Endothelial cell of umbilical vein (primary cell): Measurements from ENCODE around the gene ZNF609. TPM values are rescaled to one million over a fixed set of nuclear protein-coding genes. Genes with fewer than 3 reads are reported as not detected.

Experiments used
- BruUV-seq: library from RNA; stranded (reverse); fragments of 400-500 nt; replicated peaks from 2 replicates; lab custom pipeline; 2021; lab: Mats Ljungman, UMichigan
- CTCF ChIA-PET: fragments of 300-600, 350-600 bp; sonication (Branson Sonifier 250); formaldehyde crosslinking; loops from one replicate; lab custom pipeline; 2021; ENCODE audit warnings: antibody characterized with exemption, inconsistent platforms; lab: Charles Lee
- POLR2A ChIA-PET: fragments of 300-600, 350-600 bp; sonication (Branson Sonifier 250); formaldehyde crosslinking; loops from one replicate; lab custom pipeline; 2021; ENCODE audit warnings: antibody characterized with exemption, inconsistent platforms; lab: Charles Lee
- DNase-seq: peaks from one replicate; pipeline ENCODE4 v3.0.0-alpha.2; 2011; ENCODE audit warnings: low read depth, low spot score
- FAIRE-seq: peaks from 2 replicates; lab custom pipeline; 2011; peaks lifted over from hg19 to GRCh38; lab: Jason Lieb, UNC
- H2AFZ ChIP-seq: 2 replicates; pipeline ENCODE4 v1.6.0; 2012; ENCODE audit warnings: low read depth, low read length, control low read depth, inconsistent platforms
- H3K27ac ChIP-seq: 2 replicates; pipeline ENCODE4 v1.5.1; 2011; ENCODE audit warnings: low read depth, mild to moderate bottlenecking, control low read depth, low read length, moderate library complexity; ENCODE audit not compliant: insufficient read depth
- H3K27me3 ChIP-seq, 2 experiments: 2 replicates each; pipeline versions ENCODE4 v1.6.0 to v1.6.1; 2011; ENCODE audit warnings: low read length in 2 of 2, mixed read lengths in 1 of 2; ENCODE audit not compliant: control insufficient read depth in 2 of 2, insufficient read depth in 2 of 2
- H3K36me3 ChIP-seq, 2 experiments: 2 replicates in 1 of 2; 3 replicates in 1 of 2; pipeline ENCODE4 v1.5.1; 2011; ENCODE audit warnings: low read length in 2 of 2, mild to moderate bottlenecking in 1 of 2, moderate library complexity in 1 of 2; ENCODE audit not compliant: control insufficient read depth in 2 of 2, insufficient read depth in 2 of 2; ENCODE audit errors: extremely low read depth in 1 of 2
- H3K4me1 ChIP-seq: 3 replicates; pipeline ENCODE4 v1.5.1; 2011; ENCODE audit warnings: mild to moderate bottlenecking, low read length; ENCODE audit not compliant: control insufficient read depth, insufficient read depth; ENCODE audit errors: extremely low read depth
- H3K4me2 ChIP-seq: 2 replicates; pipeline ENCODE4 v1.6.1; 2011; ENCODE audit warnings: low read length, control low read depth, mixed read lengths; ENCODE audit not compliant: insufficient read depth
- H3K4me3 ChIP-seq, 3 experiments: fragments of 200-600 bp in 1 of 3; sonication (generic), shearing (Covaris generic) in 1 of 3; replicated peaks in 1 of 3; 2 replicates each; pipeline ENCODE4 v1.5.1; 2011 to 2016; ENCODE audit warnings: control low read depth in 3 of 3, low read length in 3 of 3, mild to moderate bottlenecking in 2 of 3, inconsistent platforms in 1 of 3, low read depth in 1 of 3, moderate library complexity in 1 of 3; ENCODE audit not compliant: insufficient read depth in 1 of 3
- H3K79me2 ChIP-seq: 2 replicates; pipeline ENCODE4 v1.6.0; 2012; ENCODE audit warnings: low read length, inconsistent platforms; ENCODE audit not compliant: control insufficient read depth, insufficient read depth
- H3K9ac ChIP-seq: replicated peaks from 2 replicates; pipeline ENCODE3; 2011; ENCODE audit warnings: low read length, control low read depth; ENCODE audit not compliant: insufficient read depth; ENCODE audit errors: extremely low read depth
- H3K9me1 ChIP-seq: replicated peaks from 3 replicates; pipeline ENCODE4 v1.6.0; 2011; ENCODE audit warnings: mild to moderate bottlenecking, low read length; ENCODE audit not compliant: control insufficient read depth, insufficient read depth; ENCODE audit errors: extremely low read depth
- H3K9me3 ChIP-seq: replicated peaks from 2 replicates; pipeline ENCODE4 v1.5.1; 2012; ENCODE audit warnings: low read length, inconsistent platforms; ENCODE audit not compliant: control insufficient read depth, insufficient read depth
- H4K20me1 ChIP-seq: replicated peaks from 2 replicates; pipeline ENCODE3; 2011; ENCODE audit warnings: mild to moderate bottlenecking, low read length; ENCODE audit not compliant: control insufficient read depth, insufficient read depth; ENCODE audit errors: extremely low read depth
- CTCF ChIP-seq, 2 donors: IDR thresholded peaks; 1 replicate in 1 of 2; 2 replicates in 1 of 2; pipeline ENCODE4 v1.5.1; 2011; ENCODE audit warnings: low read length in 2 of 2, mild to moderate bottlenecking in 2 of 2, moderate library complexity in 2 of 2, control low read depth in 1 of 2, inconsistent platforms in 1 of 2, low read depth in 1 of 2; ENCODE audit not compliant: insufficient read depth in 1 of 2; ENCODE audit errors: extremely low read depth in 1 of 2
- EZH2 ChIP-seq: IDR thresholded peaks from 2 replicates; pipeline ENCODE4 v1.6.1; 2012; ENCODE audit warnings: borderline replicate concordance, low read depth, mild to moderate bottlenecking, moderate library complexity, low read length, inconsistent platforms; ENCODE audit not compliant: severe bottlenecking
- FOS ChIP-seq: IDR thresholded peaks from 2 replicates; pipeline ENCODE4 v1.6.1; 2011; ENCODE audit warnings: mild to moderate bottlenecking, low read length, moderate library complexity, borderline replicate concordance; ENCODE audit not compliant: insufficient read depth
- GATA2 ChIP-seq: IDR thresholded peaks from 2 replicates; pipeline ENCODE4 v1.7.0; 2011; ENCODE audit warnings: low read depth, mild to moderate bottlenecking, moderate library complexity, mixed read lengths, low read length; ENCODE audit not compliant: insufficient read length, insufficient read depth
- JUN ChIP-seq: IDR thresholded peaks from 2 replicates; pipeline ENCODE4 v1.6.1; 2011; ENCODE audit warnings: borderline replicate concordance, low read depth; ENCODE audit not compliant: insufficient read length, insufficient read depth
- MAX ChIP-seq: IDR thresholded peaks from 2 replicates; pipeline ENCODE4 v1.6.1; 2011; ENCODE audit not compliant: insufficient read depth, insufficient read length
- MYC ChIP-seq: IDR thresholded peaks from one replicate; pipeline ENCODE4 v1.6.1; 2011; ENCODE audit warnings: mild to moderate bottlenecking, low read depth, low read length
- POLR2A ChIP-seq: IDR thresholded peaks from 2 replicates; pipeline ENCODE4 v1.6.1; 2012; ENCODE audit warnings: low read depth, mild to moderate bottlenecking, control low read depth, low read length
- POLR2AphosphoS5 ChIP-seq: IDR thresholded peaks from 2 replicates; pipeline ENCODE4 v1.6.1; 2012; ENCODE audit warnings: low read depth, mild to moderate bottlenecking, control low read depth, low read length, moderate library complexity; ENCODE audit not compliant: insufficient read depth
- dilution Hi-C: fragments of 300-500 bp; cut with MboI; formaldehyde crosslinking; loops from one replicate; pipeline ENCODE4 v1.15.0; 2019; ENCODE audit warnings: low sequenced_read_pairs; ENCODE audit not compliant: extremely low pct_ligation_motif_present
- intact Hi-C: fragments of 100-400 bp; cut with micrococcal nuclease; formaldehyde crosslinking; loops from one replicate; pipeline ENCODE4 v1.10.0; 2022
- polyA plus RNA-seq, 4 experiments: library from polyadenylated mRNA; depleted of rRNA in 3 of 4; stranded (reverse) in 3 of 4; unstranded in 1 of 4; fragments of >200 nt; gene quantifications; 2 replicates each; pipeline versions ENCODE4 v1.2.1 to v1.2.3, GENCODE V29; 2011 to 2012; ENCODE audit warnings: missing spikeins in 1 of 4
- total RNA-seq: library from RNA; stranded (reverse); gene quantifications from 2 replicates; pipeline ENCODE4 v1.2.3, GENCODE V29; 2021

The ZNF609 gene
- total and polyA plus RNA-seq, 2 donors (not counting 3 experiments of a cell fraction or from before 2014, with no cell fraction given), result 18.2 to 49.6 TPM

- Histone ChIP-seq H3K79me2 (no peaks in the 10 kb centered on the region), H3K9me1 (no peaks in the 10 kb centered on the region), H3K9ac (no peak overlapping the region), H3K27me3 (no peaks in the 10 kb centered on the region), H3K4me3 (no peak overlapping the region), H3K36me3 (peaks cover 29 to 61% of the 10 kb centered on the region in 2 experiments), H2AFZ (no peak overlapping the region), H4K20me1 (no peaks in the 10 kb centered on the region), H3K4me1 (no peaks in the 10 kb centered on the region), H3K4me2 (no peak overlapping the region), H3K27ac (no peak overlapping the region), H3K9me3 (no peaks in the 10 kb centered on the region)
- DNase-seq (no peak), FAIRE-seq (no peak)
- ChIA-PET POLR2A (no interaction called here), CTCF (interaction anchor here (0.6 to 13.8 kb wide), 9 partner anchors 12 to 259 kb away, joined by 3 to 446 read pairs (median 7); no protein-coding TSS in a partner anchor)
- intact Hi-C loops (no loop called here), dilution Hi-C loops (no loop called here)
- BruUV-seq, result no TSS peak
- TF ChIP-seq FOS, result no peak
- TF ChIP-seq EZH2, result no peak
- TF ChIP-seq GATA2, result no peak
- no peak for TF ChIP-seq CTCF (IDR thresholded peaks at IDR 0.05; ENCODE audit: extremely low read depth in 1 of 2, insufficient read depth in 1 of 2, low read depth in 1 of 2, low read length in 2 of 2)
- TF ChIP-seq MAX, result no peak
- TF ChIP-seq JUN, result no peak
- no peak for TF ChIP-seq POLR2A
- no peak for TF ChIP-seq MYC
- TF ChIP-seq POLR2AphosphoS5, result no peak
These were observed 225.0 kb downstream of the ZNF609 start for GRCh38 chr15:64685230-64685888.
